Lower lobe of right lung (tissue), 2 donors: ENCODE results near the gene SMYD3. TPM values are rescaled to one million over a fixed set of nuclear protein-coding genes. Genes with fewer than 3 reads are reported as not detected.

Experiments used
- ATAC-seq, 2 donors: fragments of 200-7000 bp; cut with Tn5 transposase; one replicate each; pipeline ENCODE4 v1.9.1; 2020 to 2022; ENCODE audit warnings: mild to moderate bottlenecking in 2 of 2, moderate library complexity in 2 of 2
- DNase-seq: peaks from one replicate; pipeline ENCODE4 v3.0.0-alpha.2; 2020
- H3K27ac ChIP-seq: fragments of 200-600 bp; one replicate; pipeline ENCODE4 v1.8.0; 2022
- H3K27me3 ChIP-seq: fragments of 200-600 bp; one replicate; pipeline ENCODE4 v1.8.0; 2022; ENCODE audit warnings: low read depth
- H3K36me3 ChIP-seq: fragments of 200-600 bp; one replicate; pipeline ENCODE4 v1.8.0; 2022; ENCODE audit warnings: mild to moderate bottlenecking
- H3K4me1 ChIP-seq: fragments of 200-600 bp; one replicate; pipeline ENCODE4 v1.8.0; 2022
- H3K4me3 ChIP-seq: fragments of 200-600 bp; one replicate; pipeline ENCODE4 v1.8.0; 2022; ENCODE audit warnings: mild to moderate bottlenecking
- H3K9me3 ChIP-seq: fragments of 200-600 bp; one replicate; pipeline ENCODE4 v1.8.0; 2022
- CTCF ChIP-seq: fragments of 200-600 bp; IDR thresholded peaks from one replicate; pipeline ENCODE4 v1.8.0; 2022; ENCODE audit warnings: antibody characterized with exemption, mild to moderate bottlenecking
- intact Hi-C: fragments of 100-400 bp; cut with DNase I; formaldehyde crosslinking; loops from one replicate; pipeline ENCODE4 v1.11.0; 2022
- total RNA-seq: library from RNA; stranded (reverse); fragmentation: NEBNext Ultra II Directional; extraction: Animal tissue kit (Norgen Biotek cat#: 25700); gene quantifications from one replicate; pipeline ENCODE4 v1.2.1, GENCODE V29; 2021
- donor health status: DM: no; HTN: yes; CAD: no; lungs with severe emphysema.

SMYD3 gene
- total RNA-seq, 1 donor from 2014 or later: 20.5 TPM

DNA sequence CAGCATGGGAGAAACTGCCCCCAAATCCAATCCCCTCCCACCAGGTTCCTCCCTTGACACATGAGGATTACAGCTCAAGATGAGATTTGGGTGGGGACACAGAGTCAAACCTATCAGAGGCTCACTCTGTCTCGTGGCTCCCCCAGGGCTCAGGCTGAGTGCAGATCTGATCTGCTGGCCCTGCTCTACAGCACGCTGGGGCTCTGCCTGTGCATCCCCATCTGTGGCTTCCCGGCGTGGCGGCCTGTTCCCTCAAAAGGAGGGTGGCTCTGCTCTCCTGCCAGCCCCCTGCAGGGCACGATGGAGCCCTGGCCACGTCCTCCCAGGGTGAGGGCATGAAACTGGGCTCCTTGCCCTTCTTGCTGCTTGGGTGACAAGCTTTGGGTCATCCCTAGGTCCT, 19.8 kb upstream of the SMYD3 start:
- Histone ChIP-seq H3K9me3 (peaks cover 12% of the 10 kb centered on the region), H3K4me3 (no peak overlapping the region), H3K27me3 (no peaks in the 10 kb centered on the region), H3K4me1 (no peaks in the 10 kb centered on the region), H3K36me3 (no peaks in the 10 kb centered on the region), H3K27ac (no peak overlapping the region)
- no peak for DNase-seq
- TF ChIP-seq CTCF: no peak
- ATAC-seq: no peak
- intact Hi-C loops: no loop called here

DNA sequence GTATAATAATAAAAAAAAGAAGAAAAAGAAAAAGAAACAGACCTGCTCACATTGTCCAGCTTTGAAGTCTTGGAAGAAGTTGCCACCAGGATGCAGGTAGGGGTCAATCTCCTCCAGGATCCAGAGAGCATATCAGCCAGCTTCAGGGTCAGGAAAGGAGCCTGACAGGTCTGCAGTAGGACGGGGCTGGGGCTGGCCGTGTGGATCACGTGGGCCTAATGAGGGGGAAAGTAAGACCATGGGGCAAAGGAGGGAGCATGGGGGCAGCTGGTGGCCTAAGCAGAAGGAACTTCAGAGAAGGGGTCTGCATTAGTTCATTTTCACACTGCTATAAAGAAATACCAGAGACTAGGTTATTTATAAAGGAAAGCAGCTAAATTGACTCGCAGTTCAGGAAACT, 19.3 kb upstream of the SMYD3 start:
- ATAC-seq (no peak), DNase-seq (no peak)
- Histone ChIP-seq H3K36me3 (no peaks in the 10 kb centered on the region), H3K9me3 (peaks cover 12% of the 10 kb centered on the region), H3K27me3 (no peaks in the 10 kb centered on the region), H3K4me3 (no peak overlapping the region), H3K4me1 (no peaks in the 10 kb centered on the region), H3K27ac (no peak overlapping the region)
- no peak for TF ChIP-seq CTCF
- intact Hi-C loops: no loop called here

GRCh38 chr1:246519514-246519913, 12.4 kb upstream of the SMYD3 start:
- intact Hi-C loops: no loop called here

DNA sequence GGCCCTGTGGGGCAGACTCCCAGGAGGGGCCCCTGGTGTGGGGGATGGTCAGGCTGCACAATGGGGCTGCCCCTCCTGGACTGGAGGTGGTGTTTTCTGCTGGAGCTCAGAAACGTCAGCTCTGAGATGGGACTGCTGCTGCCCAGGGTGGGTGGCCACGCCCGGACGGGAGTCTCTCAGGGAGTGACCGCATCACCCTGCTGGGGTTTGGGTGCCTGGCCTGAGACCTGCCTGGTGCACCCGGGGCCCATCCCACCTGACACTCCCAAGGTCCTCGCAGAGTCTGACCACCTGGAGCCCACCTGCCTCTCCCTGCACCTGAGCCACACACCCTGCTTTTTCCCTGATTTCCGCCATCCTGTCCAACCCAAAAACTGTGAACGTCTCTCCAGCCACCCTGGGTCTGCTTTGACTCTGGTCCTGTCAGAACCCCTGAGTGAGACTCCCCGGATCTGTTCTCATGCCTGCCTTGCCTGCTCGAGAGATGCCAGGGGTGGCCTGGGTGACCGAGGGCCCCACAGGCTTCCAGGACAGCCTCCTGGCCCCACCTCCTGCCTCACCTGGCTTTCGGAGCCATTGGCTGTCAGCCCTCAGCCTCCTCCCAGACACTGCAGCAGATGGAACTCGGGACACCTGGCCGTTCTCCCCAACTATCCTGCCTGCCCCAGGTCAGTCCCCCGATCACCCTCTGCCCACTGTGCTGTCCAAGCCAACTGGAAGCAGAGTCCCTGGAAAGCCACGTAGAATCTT, 11.6 kb upstream of the SMYD3 start:
- no peaks in the 10 kb centered on the region for H3K36me3 ChIP-seq
- H3K27ac ChIP-seq: no peak overlapping the region
- ATAC-seq: peak in 1 of 2 donors; percentile 23
- intact Hi-C loops: no loop called here
- peaks cover 34% of the 10 kb centered on the region for H3K9me3 ChIP-seq
- TF ChIP-seq CTCF: no peak
- no peak overlapping the region for H3K4me3 ChIP-seq
- H3K4me1 ChIP-seq: no peaks in the 10 kb centered on the region
- H3K27me3 ChIP-seq: no peaks in the 10 kb centered on the region
- no peak for DNase-seq

More at GRCh38 chr1:246519514-246519913, 12.4 kb upstream of the SMYD3 start:
- H3K27ac ChIP-seq: no peak overlapping the region
- H3K4me1 ChIP-seq: no peaks in the 10 kb centered on the region
- H3K36me3 ChIP-seq: no peaks in the 10 kb centered on the region
- DNase-seq (no peak), ATAC-seq (no peak)
- TF ChIP-seq CTCF: no peak
- H3K27me3 ChIP-seq: no peaks in the 10 kb centered on the region
- peaks cover 25% of the 10 kb centered on the region for H3K9me3 ChIP-seq
- H3K4me3 ChIP-seq: no peak overlapping the region

- Histone ChIP-seq H3K36me3 (no peaks in the 10 kb centered on the region), H3K4me3 (no peak overlapping the region), H3K9me3 (peaks cover 34% of the 10 kb centered on the region), H3K27me3 (no peaks in the 10 kb centered on the region), H3K4me1 (no peaks in the 10 kb centered on the region), H3K27ac (no peak overlapping the region)
- no peak for TF ChIP-seq CTCF
- DNase-seq (no peak), ATAC-seq (no peak)
- intact Hi-C loops: no loop called here
These were observed 10.3 kb upstream of the SMYD3 start for GRCh38 chr1:246517391-246517790.
